ENCODE results near the gene MTG2. TPM values are rescaled to one million over a fixed set of nuclear protein-coding genes. Genes with fewer than 3 reads are reported as not detected.

The MTG2 gene
- total RNA-seq, 1 experiment from 2014 or later, result 27.9 TPM

- no peaks in the 10 kb centered on the region for H3K27me3 Mint-ChIP-seq (ENCODE audit: low read depth)
- TF ChIP-seq ZNF416 (CRISPR knock-in tag; IDR thresholded peaks at IDR 0.05), result no peak
- TF ChIP-seq, protein P1, sequence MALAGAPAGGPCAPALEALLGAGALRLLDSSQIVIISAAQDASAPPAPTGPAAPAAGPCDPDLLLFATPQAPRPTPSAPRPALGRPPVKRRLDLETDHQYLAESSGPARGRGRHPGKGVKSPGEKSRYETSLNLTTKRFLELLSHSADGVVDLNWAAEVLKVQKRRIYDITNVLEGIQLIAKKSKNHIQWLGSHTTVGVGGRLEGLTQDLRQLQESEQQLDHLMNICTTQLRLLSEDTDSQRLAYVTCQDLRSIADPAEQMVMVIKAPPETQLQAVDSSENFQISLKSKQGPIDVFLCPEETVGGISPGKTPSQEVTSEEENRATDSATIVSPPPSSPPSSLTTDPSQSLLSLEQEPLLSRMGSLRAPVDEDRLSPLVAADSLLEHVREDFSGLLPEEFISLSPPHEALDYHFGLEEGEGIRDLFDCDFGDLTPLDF (CRISPR knock-in tag; IDR thresholded peaks at IDR 0.05), result no peak
- no peak for TF ChIP-seq ZMAT4 (CRISPR knock-in tag; IDR thresholded peaks at IDR 0.05)
- peaks cover 15% of the 10 kb centered on the region for H3K4me1 Mint-ChIP-seq
- ATAC-seq, result no peak
- H3K4me3 Mint-ChIP-seq, result no peak overlapping the region
- no peak overlapping the region for H3K27ac Mint-ChIP-seq
- H3K36me3 Mint-ChIP-seq, result no peaks in the 10 kb centered on the region
- POLR2A ChIA-PET, result no interaction called here
- peaks cover 5% of the 10 kb centered on the region for H3K9me3 Mint-ChIP-seq
- CTCF ChIA-PET, result interaction anchor here (1.1 to 1.3 kb wide), 3 partner anchors 8 to 432 kb away, joined by 3 read pairs; no protein-coding TSS in a partner anchor
- DNase-seq (ENCODE audit: low spot score), result no peak
These were observed 52.9 kb downstream of the MTG2 start for GRCh38 chr20:62235777-62236157.

DNA sequence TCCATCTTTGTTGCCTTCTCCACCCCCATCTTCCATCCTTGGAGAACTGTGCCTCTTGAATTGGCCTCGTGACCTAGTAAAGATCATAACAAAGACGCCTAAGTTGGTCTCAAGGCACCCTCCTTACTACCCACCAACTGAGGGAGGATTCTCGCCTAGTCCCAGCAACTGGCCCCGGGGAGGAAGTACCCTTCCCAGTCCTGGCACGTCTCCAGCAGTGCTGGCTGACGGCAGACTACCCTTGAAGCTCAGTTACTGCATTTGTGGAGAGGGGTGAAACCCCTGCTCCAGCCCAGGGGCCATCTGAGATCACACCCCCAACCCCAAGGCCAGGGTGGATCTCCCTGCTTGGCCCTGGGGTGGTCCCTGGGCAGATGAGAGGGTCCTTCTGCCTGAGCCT, 53.4 kb downstream of the MTG2 start:
- ATAC-seq (no peak), DNase-seq (ENCODE audit: low spot score) (no peak)
- Mint-ChIP-seq H3K27ac (no peak overlapping the region), H3K36me3 (peaks cover under 1% of the 10 kb centered on the region; the same call in 1 of the 2 replicates), H3K9me3 (peaks cover 5% of the 10 kb centered on the region), H3K4me1 (peaks cover 15% of the 10 kb centered on the region), H3K27me3 (ENCODE audit: low read depth) (no peaks in the 10 kb centered on the region), H3K4me3 (no peak overlapping the region)
- ChIA-PET POLR2A (no interaction called here), CTCF (interaction anchor here (1.1 to 1.3 kb wide), 3 partner anchors 9 to 431 kb away, joined by 3 read pairs; no protein-coding TSS in a partner anchor)
- TF ChIP-seq OVOL2 (CRISPR knock-in tag; IDR thresholded peaks at IDR 0.05; ENCODE audit: borderline replicate concordance) (no peak), ZNF532 (CRISPR knock-in tag; IDR thresholded peaks at IDR 0.05; ENCODE audit: borderline replicate concordance) (no peak), FOXP4 (CRISPR knock-in tag; IDR thresholded peaks at IDR 0.05) (no peak), FOXP1 (CRISPR knock-in tag; IDR thresholded peaks at IDR 0.05; ENCODE audit: borderline replicate concordance) (no peak)
- TF ChIP-seq, protein P2, sequence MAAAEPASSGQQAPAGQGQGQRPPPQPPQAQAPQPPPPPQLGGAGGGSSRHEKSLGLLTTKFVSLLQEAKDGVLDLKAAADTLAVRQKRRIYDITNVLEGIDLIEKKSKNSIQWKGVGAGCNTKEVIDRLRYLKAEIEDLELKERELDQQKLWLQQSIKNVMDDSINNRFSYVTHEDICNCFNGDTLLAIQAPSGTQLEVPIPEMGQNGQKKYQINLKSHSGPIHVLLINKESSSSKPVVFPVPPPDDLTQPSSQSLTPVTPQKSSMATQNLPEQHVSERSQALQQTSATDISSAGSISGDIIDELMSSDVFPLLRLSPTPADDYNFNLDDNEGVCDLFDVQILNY (CRISPR knock-in tag; IDR thresholded peaks at IDR 0.05), result no peak

- H3K4me3 Mint-ChIP-seq, result no peak overlapping the region
- DNase-seq (ENCODE audit: low spot score), result peak; percentile 52
- H3K4me1 Mint-ChIP-seq, result peaks cover 15% of the 10 kb centered on the region
- CTCF ChIA-PET, result interaction anchor here (0.5 to 1.3 kb wide), 4 partner anchors 9 to 431 kb away, joined by 3 to 5 read pairs (median 3); no protein-coding TSS in a partner anchor
- no peak overlapping the region for H3K27ac Mint-ChIP-seq
- ATAC-seq, result no peak
- peaks cover 6% of the 10 kb centered on the region for H3K36me3 Mint-ChIP-seq
- H3K27me3 Mint-ChIP-seq (ENCODE audit: low read depth), result no peaks in the 10 kb centered on the region
- POLR2A ChIA-PET, result interaction anchor here (0.5 kb wide), 1 partner anchor 513 kb away, joined by 4 read pairs; no protein-coding TSS in a partner anchor
- TF ChIP-seq EMX1 (CRISPR knock-in tag; IDR thresholded peaks at IDR 0.05) (no peak), PRRX2 (CRISPR knock-in tag; IDR thresholded peaks at IDR 0.05) (no peak), MXD4 (CRISPR knock-in tag; IDR thresholded peaks at IDR 0.05; ENCODE audit: borderline replicate concordance) (no peak), NFATC4 (CRISPR knock-in tag; IDR thresholded peaks at IDR 0.05) (no peak)
- TF ChIP-seq, protein P3, sequence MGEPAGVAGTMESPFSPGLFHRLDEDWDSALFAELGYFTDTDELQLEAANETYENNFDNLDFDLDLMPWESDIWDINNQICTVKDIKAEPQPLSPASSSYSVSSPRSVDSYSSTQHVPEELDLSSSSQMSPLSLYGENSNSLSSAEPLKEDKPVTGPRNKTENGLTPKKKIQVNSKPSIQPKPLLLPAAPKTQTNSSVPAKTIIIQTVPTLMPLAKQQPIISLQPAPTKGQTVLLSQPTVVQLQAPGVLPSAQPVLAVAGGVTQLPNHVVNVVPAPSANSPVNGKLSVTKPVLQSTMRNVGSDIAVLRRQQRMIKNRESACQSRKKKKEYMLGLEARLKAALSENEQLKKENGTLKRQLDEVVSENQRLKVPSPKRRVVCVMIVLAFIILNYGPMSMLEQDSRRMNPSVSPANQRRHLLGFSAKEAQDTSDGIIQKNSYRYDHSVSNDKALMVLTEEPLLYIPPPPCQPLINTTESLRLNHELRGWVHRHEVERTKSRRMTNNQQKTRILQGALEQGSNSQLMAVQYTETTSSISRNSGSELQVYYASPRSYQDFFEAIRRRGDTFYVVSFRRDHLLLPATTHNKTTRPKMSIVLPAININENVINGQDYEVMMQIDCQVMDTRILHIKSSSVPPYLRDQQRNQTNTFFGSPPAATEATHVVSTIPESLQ (CRISPR knock-in tag; IDR thresholded peaks at IDR 0.05), result no peak
- peaks cover 5% of the 10 kb centered on the region for H3K9me3 Mint-ChIP-seq
These were observed 54.1 kb downstream of the MTG2 start for GRCh38 chr20:62236766-62237513.

All from WTC11 (cell line).